AG04449 (cell line): ENCODE data around the gene DNM2.
"Not testable (repeated sequence)": the region's sequence is repeated elsewhere in the genome, so short reads cannot be mapped to it uniquely, and the experiment has no call there.

Experiments
- CTCF ChIA-PET: fragments of 350-600 bp; formaldehyde crosslinking; extraction: SDS; loops from one replicate; lab custom pipeline; 2021; ENCODE audit warnings: antibody characterized with exemption; lab: Yijun Ruan, JAX
- POLR2A ChIA-PET: fragments of 400-600, 350-600 bp; formaldehyde crosslinking; extraction: SDS; loops from one replicate; lab custom pipeline; 2020; ENCODE audit warnings: antibody characterized with exemption, inconsistent platforms; lab: Yijun Ruan, JAX
- DNase-seq: peaks from one replicate; pipeline ENCODE4 v3.0.0-alpha.2; 2010; ENCODE audit warnings: low read depth, low spot score
- H3K4me3 ChIP-seq: 2 replicates; pipeline ENCODE4 v1.5.1; 2011; ENCODE audit warnings: low read depth, mild to moderate bottlenecking, control low read depth, low read length
- TF ChIP-seq, protein P1 (sequence below): IDR thresholded peaks from one replicate; pipeline ENCODE4 v1.5.1; 2011; ENCODE audit warnings: mild to moderate bottlenecking, moderate library complexity, low read length, control low read depth, inconsistent platforms; ENCODE audit not compliant: insufficient read depth; ENCODE audit errors: missing control alignments

The DNM2 gene

DNA sequence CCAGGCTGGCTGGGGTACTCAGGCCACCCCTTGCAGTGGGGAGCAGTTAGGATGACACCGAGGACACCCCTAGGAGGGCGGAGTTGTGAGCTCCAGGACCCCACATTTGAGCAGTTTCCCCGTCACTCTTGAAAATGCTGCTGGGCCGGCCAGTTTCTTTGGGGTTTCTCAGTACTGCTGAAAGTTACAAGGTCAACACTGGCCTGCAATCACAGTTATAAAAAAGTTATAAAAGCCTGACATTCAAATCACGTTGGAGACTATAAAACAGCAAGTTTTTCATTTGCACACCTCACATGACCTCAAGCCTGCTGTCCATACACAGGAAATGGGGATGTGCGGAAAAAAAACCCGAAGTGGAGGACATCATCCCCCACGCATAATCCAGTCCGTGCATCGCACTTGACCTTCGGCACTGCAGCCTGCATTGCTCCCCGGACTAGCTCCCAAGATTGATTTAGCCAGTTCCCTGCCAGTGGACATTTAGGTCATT is 27.0 kb downstream of the DNM2 start:
- no peak overlapping the region for H3K4me3 ChIP-seq
- DNase-seq, result no peak
- ChIA-PET POLR2A (no interaction called here), CTCF (interaction anchor here (1.2 kb wide), 1 partner anchor 119 kb away, joined by 3 read pairs; no protein-coding TSS in a partner anchor)
- TF ChIP-seq, protein P1, sequence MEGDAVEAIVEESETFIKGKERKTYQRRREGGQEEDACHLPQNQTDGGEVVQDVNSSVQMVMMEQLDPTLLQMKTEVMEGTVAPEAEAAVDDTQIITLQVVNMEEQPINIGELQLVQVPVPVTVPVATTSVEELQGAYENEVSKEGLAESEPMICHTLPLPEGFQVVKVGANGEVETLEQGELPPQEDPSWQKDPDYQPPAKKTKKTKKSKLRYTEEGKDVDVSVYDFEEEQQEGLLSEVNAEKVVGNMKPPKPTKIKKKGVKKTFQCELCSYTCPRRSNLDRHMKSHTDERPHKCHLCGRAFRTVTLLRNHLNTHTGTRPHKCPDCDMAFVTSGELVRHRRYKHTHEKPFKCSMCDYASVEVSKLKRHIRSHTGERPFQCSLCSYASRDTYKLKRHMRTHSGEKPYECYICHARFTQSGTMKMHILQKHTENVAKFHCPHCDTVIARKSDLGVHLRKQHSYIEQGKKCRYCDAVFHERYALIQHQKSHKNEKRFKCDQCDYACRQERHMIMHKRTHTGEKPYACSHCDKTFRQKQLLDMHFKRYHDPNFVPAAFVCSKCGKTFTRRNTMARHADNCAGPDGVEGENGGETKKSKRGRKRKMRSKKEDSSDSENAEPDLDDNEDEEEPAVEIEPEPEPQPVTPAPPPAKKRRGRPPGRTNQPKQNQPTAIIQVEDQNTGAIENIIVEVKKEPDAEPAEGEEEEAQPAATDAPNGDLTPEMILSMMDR, result no peak

DNA sequence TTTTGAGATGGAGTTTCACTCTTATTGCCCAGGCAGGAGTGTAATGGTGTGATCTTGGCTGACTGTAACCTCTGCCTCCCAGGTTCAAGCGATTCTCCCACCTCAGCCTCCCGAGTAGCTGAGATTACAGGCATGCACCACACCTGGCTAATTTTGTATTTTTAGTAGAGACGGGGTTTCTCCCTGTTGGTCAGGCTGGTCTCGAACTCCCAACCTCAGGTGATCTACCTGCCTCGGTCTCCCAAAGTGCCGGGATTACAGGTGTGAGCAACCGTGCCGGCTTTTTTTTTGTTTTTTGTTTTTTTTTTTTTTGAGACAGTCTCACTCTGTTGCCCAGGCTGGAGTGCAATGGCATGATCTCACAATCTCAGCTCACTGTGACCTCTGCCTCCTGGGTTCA is 28.6 kb downstream of the DNM2 start:
- POLR2A ChIA-PET, CTCF ChIA-PET, DNase-seq, H3K4me3 ChIP-seq: not testable (repeated sequence)

DNA sequence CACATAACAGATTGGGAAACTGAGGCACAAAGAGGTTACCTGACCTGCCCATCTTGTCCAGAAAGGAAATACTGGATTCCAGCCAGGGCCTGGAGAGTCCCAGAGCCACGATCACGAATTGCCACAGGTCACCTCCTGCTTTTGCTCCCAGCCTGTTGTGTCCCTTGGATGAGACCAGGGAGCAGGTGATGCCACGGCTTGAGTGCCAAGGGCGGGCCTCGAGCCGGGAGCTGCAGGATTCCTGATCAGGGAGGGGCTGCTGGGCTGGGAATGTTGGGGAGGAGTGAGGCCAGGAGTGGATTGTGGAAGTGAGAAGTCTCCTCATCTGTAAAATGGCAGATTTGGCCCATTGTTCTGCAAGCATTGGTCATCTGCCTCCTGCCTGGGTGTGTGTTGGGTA is 29.4 kb downstream of the DNM2 start:
- TF ChIP-seq, protein P1, result no peak
- DNase-seq, result no peak
- no peak overlapping the region for H3K4me3 ChIP-seq
- ChIA-PET CTCF (no interaction called here), POLR2A (no interaction called here)

DNA sequence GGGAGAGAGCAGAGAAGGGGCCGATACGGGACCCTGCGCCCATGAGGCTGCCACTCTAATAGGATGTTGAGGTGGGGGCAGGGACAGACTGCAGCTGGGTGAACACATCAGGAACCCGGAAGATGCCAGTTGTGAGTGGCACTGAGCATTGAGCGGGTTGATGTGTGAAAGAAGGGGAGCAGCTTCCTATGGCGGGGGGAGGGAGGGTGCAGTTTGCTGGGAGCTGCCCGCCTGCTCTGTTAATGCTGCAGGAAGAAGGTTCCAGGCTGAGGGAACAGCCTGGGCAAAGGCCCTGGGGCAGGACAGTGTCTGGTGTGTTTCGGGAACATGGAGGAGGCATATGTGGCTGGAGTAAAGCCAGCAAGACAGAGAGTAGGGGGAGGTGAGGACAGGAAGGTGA is 29.8 kb downstream of the DNM2 start:
- TF ChIP-seq, protein P1, result no peak
- POLR2A ChIA-PET, result interaction anchor here (0.7 kb wide), 1 partner anchor 14 kb away, joined by 3 read pairs; no protein-coding TSS in a partner anchor
- H3K4me3 ChIP-seq, result no peak overlapping the region
- CTCF ChIA-PET, result no interaction called here
- DNase-seq, result no peak

DNA sequence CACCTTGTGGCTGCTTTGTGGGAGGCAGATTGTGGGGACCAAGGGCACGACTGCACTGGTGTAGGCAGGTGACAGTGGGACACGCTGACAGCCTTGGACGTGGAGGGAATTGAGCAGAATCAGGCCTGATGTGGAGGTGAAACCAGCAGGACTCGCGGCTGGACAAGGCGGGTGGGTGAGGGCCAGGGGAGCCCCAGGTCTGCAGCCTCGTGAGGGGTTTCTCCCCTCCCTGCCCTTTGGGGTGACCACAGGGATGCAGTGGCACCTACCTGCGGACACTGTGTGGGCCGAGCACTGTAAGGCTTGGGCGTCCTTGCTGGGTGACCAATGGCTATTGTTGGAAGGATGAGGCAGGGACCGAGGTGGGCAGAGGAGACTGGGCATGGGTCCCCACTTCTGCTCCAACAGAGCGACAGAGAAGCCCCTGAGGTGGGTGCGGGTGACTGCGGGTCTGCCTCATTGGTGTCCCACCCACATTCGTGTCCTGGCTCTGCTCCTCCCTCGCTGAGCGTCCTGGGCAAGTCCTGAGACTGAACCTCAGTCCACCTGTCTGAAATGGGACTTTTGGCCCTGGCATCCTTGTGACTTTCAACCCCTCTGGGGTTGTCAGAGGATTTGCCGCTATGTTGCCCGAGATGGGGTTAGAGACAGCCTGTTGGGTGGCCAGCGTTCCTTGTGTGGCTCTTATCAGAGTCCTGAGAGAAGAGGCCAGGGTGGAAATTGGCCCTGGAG is 30.5 kb downstream of the DNM2 start:
- TF ChIP-seq, protein P1, result no peak
- ChIA-PET CTCF (no interaction called here), POLR2A (interaction anchor here (0.7 kb wide), 1 partner anchor 15 kb away, joined by 3 read pairs; no protein-coding TSS in a partner anchor)
- no peak for DNase-seq
- no peak overlapping the region for H3K4me3 ChIP-seq

DNA sequence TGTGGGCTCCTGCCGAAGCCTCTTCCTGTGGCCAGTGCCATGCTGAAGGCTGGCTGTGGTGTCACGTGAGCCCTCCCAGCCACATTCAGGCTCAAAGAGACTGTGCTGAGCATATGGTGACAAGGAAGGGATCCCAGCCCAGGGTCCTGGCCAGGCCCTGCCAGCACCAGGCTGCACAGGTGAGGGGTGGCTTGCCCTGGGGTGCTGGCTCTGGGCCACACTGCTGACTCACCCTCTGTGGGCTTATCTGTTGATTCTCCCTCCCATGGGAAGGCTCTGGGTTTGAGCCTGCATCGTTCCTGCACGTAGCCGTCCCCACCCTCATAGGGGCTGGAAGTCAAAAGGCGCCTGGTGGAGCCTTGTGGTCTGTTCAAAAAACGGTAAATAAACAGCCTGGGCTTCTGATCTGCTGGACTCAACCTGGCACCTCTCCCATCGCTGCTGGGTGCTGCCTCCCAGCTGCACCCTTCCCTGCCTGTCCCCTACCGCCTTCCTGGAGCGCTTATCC is 31.1 kb downstream of the DNM2 start:
- CTCF ChIA-PET, result interaction anchor here (1.0 kb wide), 1 partner anchor 15 kb away, joined by 3 read pairs; no protein-coding TSS in a partner anchor
- no peak for DNase-seq
- TF ChIP-seq, protein P1, result no peak
- POLR2A ChIA-PET, result no interaction called here
- H3K4me3 ChIP-seq, result no peak overlapping the region
